GM12874 (cell line): ENCODE data around the gene NUBP2.

Experiments used
- CTCF ChIP-seq: IDR thresholded peaks from 2 replicates; pipeline ENCODE4 v1.5.1; 2011; ENCODE audit warnings: low read depth, mild to moderate bottlenecking, control low read depth, low read length, moderate library complexity; ENCODE audit not compliant: insufficient read depth

Gene NUBP2

DNA sequence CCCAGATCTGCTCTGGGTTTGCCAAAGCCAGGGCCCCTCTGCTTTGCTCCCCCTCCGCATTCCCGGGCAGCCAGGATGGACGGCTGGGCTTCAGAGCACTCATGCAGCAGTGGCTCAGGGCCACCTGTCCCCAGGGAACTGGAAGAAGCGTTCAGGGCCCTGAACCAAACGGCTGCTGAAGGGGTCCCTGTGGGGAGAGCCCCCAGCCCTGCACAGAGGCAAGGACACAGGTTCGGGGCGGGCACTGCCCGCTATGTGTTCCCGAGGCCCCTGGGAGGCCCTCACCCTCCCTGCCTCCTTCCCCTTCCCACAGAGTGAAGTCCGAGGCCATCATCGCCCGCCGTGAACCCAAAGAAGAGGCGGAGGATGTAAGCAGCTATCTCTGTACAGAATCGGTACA lies 21.8 kb upstream of the NUBP2 start:
- no peak for TF ChIP-seq CTCF

- TF ChIP-seq CTCF: no peak
Measured at GRCh38 chr16:1761751-1762150, 21.0 kb upstream of the NUBP2 start.

DNA sequence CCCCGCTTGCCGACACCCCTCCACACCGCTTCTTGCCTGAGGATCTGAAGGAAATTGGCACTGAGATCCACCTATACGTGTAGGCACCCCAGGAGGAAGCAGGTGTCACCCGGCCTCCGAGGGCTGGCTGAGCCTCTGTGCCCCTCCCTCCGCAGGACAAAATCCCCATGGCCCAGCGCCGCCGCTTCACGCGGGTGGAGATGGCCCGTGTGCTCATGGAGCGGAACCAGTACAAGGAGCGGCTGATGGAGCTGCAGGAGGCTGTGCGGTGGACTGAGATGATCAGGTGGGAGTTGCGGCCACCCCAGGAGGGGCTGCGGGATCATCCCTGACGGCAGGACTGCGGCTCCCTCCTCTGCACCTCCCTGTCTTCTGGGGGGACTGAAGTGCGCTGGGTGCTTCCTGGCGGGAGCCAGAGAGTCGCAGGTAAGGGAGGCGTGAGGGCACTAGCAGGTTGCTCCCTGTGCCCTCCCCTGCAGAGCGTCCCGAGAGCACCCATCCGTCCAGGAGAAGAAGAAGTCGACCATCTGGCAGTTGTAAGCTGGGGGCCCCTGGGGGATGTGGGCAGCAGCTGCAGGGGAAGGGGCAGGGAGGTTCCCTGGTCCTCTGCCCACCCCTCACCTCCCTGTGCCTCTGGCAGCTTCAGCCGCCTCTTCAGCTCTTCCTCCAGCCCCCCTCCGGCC lies 20.4 kb upstream of the NUBP2 start:
- TF ChIP-seq CTCF: no peak

- TF ChIP-seq CTCF: no peak
Measured at GRCh38 chr16:1762879-1763520, 19.8 kb upstream of the NUBP2 start.

GRCh38 chr16:1763521-1764511 lies 18.9 kb upstream of the NUBP2 start:
- no peak for TF ChIP-seq CTCF

DNA sequence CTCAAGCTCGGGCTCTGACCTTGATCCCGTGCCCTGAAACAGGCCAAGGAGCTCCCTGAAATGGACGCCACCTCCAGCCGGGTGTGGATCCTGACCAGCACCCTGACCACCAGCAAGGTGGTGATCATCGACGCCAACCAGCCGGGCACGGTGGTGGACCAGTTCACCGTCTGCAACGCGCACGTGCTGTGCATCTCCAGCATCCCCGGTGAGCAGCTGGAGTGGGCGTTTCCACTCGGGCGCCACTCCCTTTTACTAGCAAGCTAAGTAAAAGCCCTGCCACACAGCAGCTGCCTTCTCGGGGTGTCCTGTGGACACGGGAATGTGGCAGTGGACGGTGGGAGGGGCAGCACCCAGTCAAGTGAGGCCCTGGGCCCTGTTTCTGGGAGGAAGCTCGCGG lies 17.8 kb upstream of the NUBP2 start:
- no peak for TF ChIP-seq CTCF

GRCh38 chr16:1765826-1766225 lies 16.9 kb upstream of the NUBP2 start:
- no peak for TF ChIP-seq CTCF
